K562 (cell line): ENCODE data around the gene CYP4F12. TPM values are rescaled to one million over a fixed set of nuclear protein-coding genes. Genes with fewer than 3 reads are reported as not detected.

Experiments used
- ATAC-seq: fragments of 200-7000 bp; cut with Tn5 transposase; 3 replicates; pipeline ENCODE4 v1.9.1; 2020; ENCODE audit warnings: moderate library complexity
- BruUV-seq: library from RNA; stranded (reverse); fragments of 400-500 nt; replicated peaks from 2 replicates; lab custom pipeline; 2021; lab: Mats Ljungman, UMichigan
- CTCF ChIA-PET: fragments of 300-600 bp; formaldehyde crosslinking; extraction: SDS; loops from one replicate; lab custom pipeline; 2021; ENCODE audit warnings: low intra/inter-chr PET ratio; lab: Yijun Ruan, JAX
- POLR2A ChIA-PET: fragments of 300-600, 350-650 bp; sonication (Branson Sonifier 250); formaldehyde crosslinking; extraction: SDS; loops from one replicate; lab custom pipeline; 2021; ENCODE audit warnings: antibody characterized with exemption, inconsistent platforms; lab: Yijun Ruan, JAX
- DNase-seq, 4 experiments: peaks; one replicate each; pipeline versions ENCODE4 v3.0.0 to v3.0.0-alpha.2; 2011 to 2018; ENCODE audit warnings: low spot score in 3 of 4, mixed read lengths in 3 of 4; ENCODE audit errors: extremely low read depth in 1 of 4
- FAIRE-seq: peaks from 2 replicates; lab custom pipeline; 2011; peaks lifted over from hg19 to GRCh38; lab: Jason Lieb, UNC
- H2AFZ ChIP-seq: 2 replicates; pipeline ENCODE4 v1.6.0; 2011; ENCODE audit warnings: low read depth, low read length, control low read depth, inconsistent platforms
- H3K27ac ChIP-seq: fragments of 200-600 bp; 3 replicates; pipeline ENCODE4 v1.8.0; 2011; ENCODE audit warnings: low read depth, mild to moderate bottlenecking, control low read depth, inconsistent platforms, low read length, moderate library complexity, mixed read lengths; ENCODE audit errors: extremely low read depth
- H3K27me3 ChIP-seq, 2 experiments: fragments of 300-600 bp in 1 of 2; 2 replicates in 1 of 2; 3 replicates in 1 of 2; pipeline versions ENCODE4 v1.6.0 to v1.8.0; 2011; ENCODE audit warnings: inconsistent platforms in 2 of 2, low read length in 2 of 2, mild to moderate bottlenecking in 1 of 2, mixed read lengths in 1 of 2, moderate library complexity in 1 of 2; ENCODE audit not compliant: control insufficient read depth in 2 of 2, insufficient read depth in 2 of 2
- H3K36me3 ChIP-seq: fragments of 300-600 bp; 3 replicates; pipeline ENCODE4 v1.8.0; 2011; ENCODE audit warnings: mild to moderate bottlenecking, low read length, inconsistent platforms; ENCODE audit not compliant: control insufficient read depth, insufficient read depth
- H3K4me1 ChIP-seq, 2 experiments: fragments of 200-600 bp in 1 of 2; replicated peaks in 1 of 2; 2 replicates in 1 of 2; 3 replicates in 1 of 2; pipeline versions ENCODE4 v1.5.1 to v1.8.0; 2011; ENCODE audit warnings: inconsistent platforms in 2 of 2, low read length in 2 of 2, mild to moderate bottlenecking in 1 of 2, mixed read lengths in 1 of 2, moderate library complexity in 1 of 2; ENCODE audit not compliant: control insufficient read depth in 2 of 2, insufficient read depth in 2 of 2
- H3K4me2 ChIP-seq: 2 replicates; pipeline ENCODE4 v1.6.1; 2011; ENCODE audit warnings: low read length, control low read depth, inconsistent platforms, mixed read lengths; ENCODE audit not compliant: insufficient read depth
- H3K4me3 ChIP-seq: fragments of 200-600 bp; sonication (generic), shearing (Covaris generic); 2 replicates; pipeline ENCODE4 v1.5.1; 2016; ENCODE audit warnings: control low read depth, inconsistent platforms
- H3K79me2 ChIP-seq: fragments of 200-600 bp; 3 replicates; pipeline ENCODE4 v1.8.0; 2011; ENCODE audit warnings: low read length, inconsistent platforms; ENCODE audit not compliant: control insufficient read depth, insufficient read depth
- H3K9ac ChIP-seq, 2 experiments: 2 replicates each; pipeline versions ENCODE4 v1.6.0 to v1.6.1; 2011; ENCODE audit warnings: low read depth in 2 of 2, low read length in 2 of 2, control low read depth in 1 of 2, inconsistent platforms in 1 of 2, mild to moderate bottlenecking in 1 of 2, mixed read lengths in 1 of 2; ENCODE audit not compliant: insufficient read depth in 1 of 2
- H3K9me1 ChIP-seq: one replicate; pipeline ENCODE4 v1.6.0; 2011; ENCODE audit warnings: inconsistent platforms, mild to moderate bottlenecking, low read length, moderate library complexity; ENCODE audit not compliant: control insufficient read depth, insufficient read depth
- H3K9me3 ChIP-seq: replicated peaks from 2 replicates; pipeline ENCODE4 v1.5.1; 2011; ENCODE audit warnings: low read depth, low read length, inconsistent platforms; ENCODE audit not compliant: control insufficient read depth, insufficient read depth
- H4K20me1 ChIP-seq: replicated peaks from 2 replicates; pipeline ENCODE4 v1.6.1; 2011; ENCODE audit warnings: low read length, inconsistent platforms, mixed read lengths; ENCODE audit not compliant: control insufficient read depth, insufficient read depth
- CREB3 ChIP-seq: fragments of 450-650 bp; conservative IDR thresholded peaks from 2 replicates; pipeline ENCODE4 v1.6.1; 2016; ENCODE audit warnings: missing genetic modification characterization, low read depth, mild to moderate bottlenecking, missing compliant biosample characterization, moderate library complexity
- DNMT1 ChIP-seq: fragments of 450-650 bp; IDR thresholded peaks from 2 replicates; pipeline ENCODE4 v1.6.1; 2016; ENCODE audit warnings: antibody characterized with exemption, mild to moderate bottlenecking
- PPARD ChIP-seq: fragments of 250-450 bp; sonication (Bioruptor Pico); IDR thresholded peaks from 2 replicates; pipeline ENCODE4 v1.8.0; 2022; ENCODE audit warnings: inconsistent platforms, mild to moderate bottlenecking, moderate library complexity
- PRDM10 ChIP-seq: fragments of 450-650 bp; IDR thresholded peaks from 2 replicates; pipeline ENCODE4 v1.6.1; 2018; ENCODE audit not compliant: partially characterized antibody
- SP1 ChIP-seq: sonication (generic); formaldehyde crosslinking; IDR thresholded peaks from 2 replicates; pipeline ENCODE4 v1.8.1; 2022; ENCODE audit warnings: mild to moderate bottlenecking, missing genetic modification reagents
- TRIM25 ChIP-seq: fragments of 450-650 bp; IDR thresholded peaks from 2 replicates; pipeline ENCODE4 v1.7.0; 2016; ENCODE audit warnings: borderline replicate concordance
- ZKSCAN8 ChIP-seq: fragments of 200-800 bp; sonication (Bioruptor generic); IDR thresholded peaks from 2 replicates; pipeline ENCODE4 v1.6.1; 2016; ENCODE audit warnings: missing genetic modification characterization, missing compliant biosample characterization
- ZNF780A ChIP-seq: fragments of 250-450 bp; sonication (Bioruptor Pico); IDR thresholded peaks from 2 replicates; pipeline ENCODE4 v1.5.0; 2021; ENCODE audit warnings: mild to moderate bottlenecking
- WGBS: fragments of 100-300 bp; shearing (Covaris generic); methylation state at CpG from one replicate; pipeline ENCODE4 v1.1.6; 2016; ENCODE audit warnings: low coverage, mixed read lengths; ENCODE audit not compliant: insufficient coverage; ENCODE audit errors: missing lambda C conversion rate; 5-methylcytosine and 5-hydroxymethylcytosine counted together
- in situ Hi-C: fragments of 300-500 bp; cut with MboI; formaldehyde crosslinking; loops from 4 replicates; pipeline ENCODE4 v1.15.0; 2018; ENCODE audit warnings: inconsistent platforms, mixed read lengths
- intact Hi-C: fragments of 100-400 bp; cut with micrococcal nuclease; formaldehyde crosslinking; loops from 2 replicates; pipeline ENCODE4 v1.14.2; 2022
- polyA plus RNA-seq, 8 experiments: library from polyadenylated mRNA; depleted of rRNA in 4 of 8; stranded (reverse) in 5 of 8; unstranded in 3 of 8; fragments of >200 nt; fragmentation: Nextera tagmentation in 2 of 8; fragmentation: Illumina TruSeq in 1 of 8; extraction: Ambion mirVana in 2 of 8; extraction: Trizol in 1 of 8; gene quantifications; 2 replicates each; pipeline versions ENCODE4 v1.2.1 to v1.2.3, GENCODE V29; 2011 to 2014; ENCODE audit warnings: inconsistent platforms in 1 of 8, missing spikeins in 1 of 8
- total RNA-seq, 7 experiments: library from RNA; depleted of rRNA in 6 of 7; stranded (reverse); fragments of >200 nt in 6 of 7; fragmentation: Illumina TruSeq in 2 of 7; extraction: Trizol in 2 of 7; gene quantifications; 2 replicates each; pipeline versions ENCODE4 v1.2.1 to v1.2.3, GENCODE V29; 2011 to 2021; ENCODE audit warnings: low replicate concordance in 1 of 7

CYP4F12 gene
- total and polyA plus RNA-seq, 9 of the 15 experiments (the other 6 are each of a cell fraction or from before 2014, with no cell fraction given): not detected

- DNase-seq (no peak), FAIRE-seq (no peak), ATAC-seq (no peak)
- no peak for TF ChIP-seq TRIM25
- TF ChIP-seq PPARD: no peak
- no peak for TF ChIP-seq CREB3
- TF ChIP-seq ZNF780A (CRISPR knock-in tag): no peak
- TF ChIP-seq SP1 (CRISPR knock-in tag): no peak
- no peak for TF ChIP-seq PRDM10
- TF ChIP-seq ZKSCAN8 (CRISPR knock-in tag): no peak
- TF ChIP-seq DNMT1: no peak
- 0% methylated on average over 1 of the region's 1 CpG for WGBS
- no peaks in the 10 kb centered on the region for H3K79me2 ChIP-seq
- no peak overlapping the region for H3K4me3 ChIP-seq
- intact Hi-C loops (no loop called here), in situ Hi-C loops (no loop called here)
- POLR2A ChIA-PET: no interaction called here
- no peaks in the 10 kb centered on the region for H3K9me1 ChIP-seq
- H2AFZ ChIP-seq: no peak overlapping the region
- no peak overlapping the region for H3K27ac ChIP-seq
- no peak overlapping the region for H3K9ac ChIP-seq
- no peaks in the 10 kb centered on the region for H4K20me1 ChIP-seq
- no peaks in the 10 kb centered on the region for H3K9me3 ChIP-seq
- CTCF ChIA-PET: no interaction called here
- no peaks in the 10 kb centered on the region for H3K4me1 ChIP-seq
- no TSS peak for BruUV-seq
- H3K4me2 ChIP-seq: no peak overlapping the region
- no peaks in the 10 kb centered on the region for H3K27me3 ChIP-seq
- no peaks in the 10 kb centered on the region for H3K36me3 ChIP-seq
Measured at GRCh38 chr19:15666186-15666585, 6.7 kb upstream of the CYP4F12 start.
